DOHH2 (cell line): ENCODE data around the gene PLEKHG4.

Experiments used
- H3F3A ChIP-seq: fragments of 200-600 bp; sonication (generic), shearing (Covaris generic); 2 replicates; pipeline ENCODE4 v1.6.0; 2016; ENCODE audit warnings: antibody characterized with exemption, mild to moderate bottlenecking; ENCODE audit not compliant: control insufficient read depth, insufficient read depth
- H3K27ac ChIP-seq: fragments of 200-600 bp; sonication (generic); 2 replicates; pipeline ENCODE4 v1.5.1; 2014; ENCODE audit warnings: low read depth, mild to moderate bottlenecking, low read length, moderate library complexity
- H3K27me3 ChIP-seq: fragments of 200-600 bp; sonication (generic); 2 replicates; pipeline ENCODE4 v1.6.1; 2014; ENCODE audit warnings: mild to moderate bottlenecking, low read length, mixed read lengths; ENCODE audit not compliant: control insufficient read depth
- H3K36me3 ChIP-seq: fragments of 200-600 bp; sonication (generic); 2 replicates; pipeline ENCODE4 v1.6.1; 2014; ENCODE audit warnings: mild to moderate bottlenecking, low read length, moderate library complexity, mixed read lengths; ENCODE audit not compliant: control insufficient read depth
- H3K4me1 ChIP-seq: fragments of 200-600 bp; sonication (generic); 2 replicates; pipeline ENCODE4 v1.6.1; 2014; ENCODE audit warnings: mild to moderate bottlenecking, low read length, mixed read lengths; ENCODE audit not compliant: control insufficient read depth
- H3K4me2 ChIP-seq: fragments of 200-600 bp; sonication (generic); 2 replicates; pipeline ENCODE4 v1.6.0; 2014; ENCODE audit warnings: mild to moderate bottlenecking, low read length, moderate library complexity
- H3K4me3 ChIP-seq: fragments of 200-600 bp; sonication (generic); 2 replicates; pipeline ENCODE4 v1.5.1; 2014; ENCODE audit warnings: mild to moderate bottlenecking, low read length, mixed read lengths
- H3K79me2 ChIP-seq: fragments of 200-600 bp; sonication (generic); 2 replicates; pipeline ENCODE4 v1.6.1; 2014; ENCODE audit warnings: mild to moderate bottlenecking, low read length, mixed read lengths; ENCODE audit not compliant: control insufficient read depth
- H3K9me2 ChIP-seq: fragments of 200-600 bp; sonication (generic); replicated peaks from 2 replicates; pipeline ENCODE4 v1.6.1; 2014; ENCODE audit warnings: mild to moderate bottlenecking, low read length, mixed read lengths; ENCODE audit not compliant: control insufficient read depth
- H3K9me3 ChIP-seq: fragments of 200-600 bp; sonication (generic); 2 replicates; pipeline ENCODE4 v1.6.1; 2014; ENCODE audit warnings: antibody characterized with exemption, low read length, mixed read lengths; ENCODE audit not compliant: control insufficient read depth, insufficient read depth
- H4K20me1 ChIP-seq: fragments of 200-600 bp; sonication (generic); 2 replicates; pipeline ENCODE4 v1.6.0; 2014; ENCODE audit warnings: low read depth, mild to moderate bottlenecking, antibody characterized with exemption, low read length, moderate library complexity; ENCODE audit not compliant: control insufficient read depth, insufficient read depth
- CTCF ChIP-seq: fragments of 200-600 bp; sonication (generic); IDR thresholded peaks from one replicate; pipeline ENCODE4 v1.5.1; 2014; ENCODE audit warnings: antibody characterized with exemption, mild to moderate bottlenecking, low read depth, low read length; ENCODE audit not compliant: poor library complexity, severe bottlenecking
- EZH2phosphoT487 ChIP-seq: fragments of 200-600 bp; sonication (generic); IDR thresholded peaks from 2 replicates; pipeline ENCODE4 v1.6.1; 2017; ENCODE audit warnings: borderline replicate concordance, mild to moderate bottlenecking, antibody characterized with exemption, low read length, moderate library complexity, mixed read lengths

PLEKHG4 gene

GRCh38 chr16:67311607-67312488 is 32.5 kb downstream of the PLEKHG4 start:
- H3K4me3 ChIP-seq, result no peak overlapping the region
- peaks cover 6% of the 10 kb centered on the region for H3K27me3 ChIP-seq
- H3K9me3 ChIP-seq, result no peaks in the 10 kb centered on the region
- TF ChIP-seq EZH2phosphoT487 (no peak), CTCF (no peak)
- H4K20me1 ChIP-seq, result no peaks in the 10 kb centered on the region
- no peaks in the 10 kb centered on the region for H3K9me2 ChIP-seq
- no peaks in the 10 kb centered on the region for H3K4me1 ChIP-seq
- no peak overlapping the region for H3K27ac ChIP-seq
- no peaks in the 10 kb centered on the region for H3F3A ChIP-seq
- no peaks in the 10 kb centered on the region for H3K79me2 ChIP-seq
- no peaks in the 10 kb centered on the region for H3K36me3 ChIP-seq
- no peak overlapping the region for H3K4me2 ChIP-seq

GRCh38 chr16:67312719-67313118 is 33.4 kb downstream of the PLEKHG4 start:
- no peak overlapping the region for H3K27ac ChIP-seq

GRCh38 chr16:67317853-67318252 is 38.5 kb downstream of the PLEKHG4 start:
- Histone ChIP-seq H3K4me1 (no peaks in the 10 kb centered on the region), H3K27me3 (peaks cover 22% of the 10 kb centered on the region), H3K9me3 (no peaks in the 10 kb centered on the region), H3K9me2 (no peaks in the 10 kb centered on the region), H4K20me1 (no peaks in the 10 kb centered on the region), H3K79me2 (no peaks in the 10 kb centered on the region), H3K4me3 (no peak overlapping the region), H3K36me3 (no peaks in the 10 kb centered on the region), H3K27ac (no peak overlapping the region), H3F3A (no peaks in the 10 kb centered on the region), H3K4me2 (no peak overlapping the region)
- TF ChIP-seq EZH2phosphoT487, result no peak
- TF ChIP-seq CTCF, result no peak

More at GRCh38 chr16:67312719-67313118, 33.4 kb downstream of the PLEKHG4 start:
- H3K4me2 ChIP-seq, result no peak overlapping the region
- H3K4me1 ChIP-seq, result no peaks in the 10 kb centered on the region
- TF ChIP-seq EZH2phosphoT487 (no peak), CTCF (no peak)
- no peaks in the 10 kb centered on the region for H3K9me3 ChIP-seq
- no peaks in the 10 kb centered on the region for H3F3A ChIP-seq
- H3K9me2 ChIP-seq, result no peaks in the 10 kb centered on the region
- H3K4me3 ChIP-seq, result no peak overlapping the region
- no peaks in the 10 kb centered on the region for H3K36me3 ChIP-seq
- peaks cover 7% of the 10 kb centered on the region for H3K27me3 ChIP-seq
- no peaks in the 10 kb centered on the region for H4K20me1 ChIP-seq
- no peaks in the 10 kb centered on the region for H3K79me2 ChIP-seq
